HCT116 (cell line): Measurements from ENCODE around the gene NFATC1.

Experiments used
- CTCF ChIP-seq, 3 experiments: fragments of 200-600 bp in 1 of 3; sonication (generic) in 1 of 3; IDR thresholded peaks in 2 of 3; conservative IDR thresholded peaks in 1 of 3; 2 replicates each; pipeline ENCODE4 v1.5.1; 2012 to 2017; ENCODE audit warnings: low read depth in 2 of 3, low read length in 2 of 3, antibody characterized with exemption in 1 of 3, borderline replicate concordance in 1 of 3, control low read depth in 1 of 3, mild to moderate bottlenecking in 1 of 3, mixed read lengths in 1 of 3, mixed run types in 1 of 3, moderate library complexity in 1 of 3; ENCODE audit not compliant: insufficient read depth in 1 of 3
- EZH2 ChIP-seq: fragments of 200-600 bp; sonication (generic); IDR thresholded peaks from 2 replicates; pipeline ENCODE4 v1.6.1; 2017; ENCODE audit warnings: antibody characterized with exemption, mixed run types
- EZH2phosphoT487 ChIP-seq: fragments of 200-600 bp; IDR thresholded peaks from 2 replicates; pipeline ENCODE4 v1.6.1; 2018; ENCODE audit warnings: antibody characterized with exemption, borderline replicate concordance
- MAX ChIP-seq: IDR thresholded peaks from 2 replicates; pipeline ENCODE4 v1.6.1; 2012
- POLR2AphosphoS5 ChIP-seq: IDR thresholded peaks from 2 replicates; pipeline ENCODE4 v1.6.1; 2011; ENCODE audit warnings: mild to moderate bottlenecking, low read depth, low read length, moderate library complexity
- REST ChIP-seq: IDR thresholded peaks from 2 replicates; pipeline ENCODE4 v1.6.1; 2012; ENCODE audit warnings: low read depth
- SP1 ChIP-seq: IDR thresholded peaks from 2 replicates; pipeline ENCODE4 v1.6.1; 2012; ENCODE audit warnings: low read depth
- YY1 ChIP-seq: IDR thresholded peaks from 2 replicates; pipeline ENCODE4 v1.6.1; 2011; ENCODE audit warnings: low read length, low read depth, moderate library complexity, mild to moderate bottlenecking; ENCODE audit not compliant: insufficient replicate concordance; ENCODE audit errors: extremely low read depth
- ZFX ChIP-seq: fragments of 450-650 bp; IDR thresholded peaks from 2 replicates; pipeline ENCODE4 v1.6.1; 2017

- TF ChIP-seq YY1 = no peak
- TF ChIP-seq CTCF (IDR thresholded peaks at IDR 0.05 in 2 of 3, conservative IDR thresholded peaks at IDR 0.05 in 1 of 3; ENCODE audit: borderline replicate concordance in 1 of 3, insufficient read depth in 1 of 3, low read depth in 2 of 3, low read length in 2 of 3) = no peak
- TF ChIP-seq MAX = no peak
- no peak for TF ChIP-seq SP1
- no peak for TF ChIP-seq REST
- TF ChIP-seq ZFX = no peak
- no peak for TF ChIP-seq EZH2phosphoT487
- no peak for TF ChIP-seq EZH2
- no peak for TF ChIP-seq POLR2AphosphoS5
These were observed 107.1 kb downstream of the NFATC1 start for GRCh38 chr18:79502782-79503181.
